GM12891 (cell line): ENCODE results near the gene AVL9.
"Not testable (repeated sequence)": the region's sequence is repeated elsewhere in the genome, so short reads cannot be mapped to it uniquely, and the experiment has no call there.

Experiments used
- POLR2A ChIP-seq: IDR thresholded peaks from 2 replicates; pipeline ENCODE4 v1.6.1; 2011; ENCODE audit warnings: low read depth, low read length, control low read depth
- POLR2AphosphoS5 ChIP-seq: IDR thresholded peaks from 2 replicates; pipeline ENCODE4 v1.6.1; 2011; ENCODE audit warnings: low read depth, low read length, control low read depth
- POU2F2 ChIP-seq: IDR thresholded peaks from 2 replicates; pipeline ENCODE4 v1.6.1; 2011; ENCODE audit warnings: low read depth, mild to moderate bottlenecking, control low read depth, low read length, moderate library complexity
- SPI1 ChIP-seq: IDR thresholded peaks from 2 replicates; pipeline ENCODE4 v1.6.1; 2011; ENCODE audit warnings: low read depth, low read length, control low read depth
- TAF1 ChIP-seq: IDR thresholded peaks from 2 replicates; pipeline ENCODE4 v1.6.1; 2011; ENCODE audit warnings: low read depth, low read length, control low read depth

- TF ChIP-seq POLR2AphosphoS5, POLR2A, TAF1, SPI1, POU2F2: not testable (repeated sequence)
Measured at GRCh38 chr7:32470004-32470403, 25.3 kb upstream of the AVL9 start.
